GM21515 (cell line): ENCODE measurements around the gene MYO1H.

ENCODE experiments used
- ATAC-seq: cut with Tn5 transposase; IDR thresholded peaks from one replicate; pipeline ENCODE4 v1.9.1; 2021; ENCODE audit not compliant: unreplicated experiment

The MYO1H gene

GRCh38 chr12:109489016-109489954 lies 141.6 kb downstream of the MYO1H start:
- ATAC-seq: no peak

DNA sequence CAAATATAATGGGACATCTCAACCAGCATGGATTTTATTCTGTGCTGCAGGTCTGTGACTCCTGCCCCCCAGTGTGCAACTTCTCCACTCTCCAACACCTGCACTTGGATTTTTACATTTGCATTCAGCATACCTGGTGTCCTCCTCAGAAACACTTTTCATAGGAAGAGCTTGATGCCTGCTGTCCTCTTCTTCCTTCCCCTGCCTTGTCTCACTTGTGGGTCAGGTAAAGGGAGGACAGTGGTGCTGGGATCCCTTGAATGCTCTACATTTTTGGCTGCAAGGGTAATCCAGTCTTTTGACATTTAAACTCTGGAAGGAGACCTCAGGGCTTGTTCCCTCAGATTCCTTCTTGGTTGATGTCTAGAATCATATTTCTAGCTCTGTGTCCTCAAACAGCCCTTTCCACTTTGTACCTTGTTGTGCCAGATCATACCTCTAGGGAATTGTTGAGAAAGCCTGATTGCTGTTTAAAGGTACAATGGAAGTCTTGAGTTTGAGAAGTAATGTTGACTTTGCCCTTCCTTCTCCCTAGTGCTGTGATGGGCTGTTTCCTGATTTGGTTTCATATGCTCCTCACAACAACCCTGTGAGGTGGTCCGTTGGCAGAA lies 142.4 kb downstream of the MYO1H start:
- no peak for ATAC-seq

DNA sequence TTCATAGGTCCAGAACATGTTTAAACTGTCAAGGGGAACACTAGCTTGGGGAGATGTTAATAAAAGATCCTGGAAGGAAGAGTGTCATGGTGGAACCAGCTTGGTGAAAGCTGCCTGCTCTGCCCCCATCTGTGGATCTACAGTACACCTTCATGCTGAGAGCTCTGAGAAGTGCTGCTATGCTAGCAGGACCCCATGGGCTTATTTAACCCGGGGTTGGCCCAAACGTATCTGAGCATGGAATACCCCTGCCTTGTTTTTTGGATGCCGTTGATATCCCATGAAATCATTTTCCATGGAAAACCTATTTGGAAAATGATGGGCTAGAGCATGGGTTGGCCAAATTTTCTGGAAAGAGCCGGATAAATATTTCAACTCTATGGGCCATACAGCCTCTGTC lies 144.0 kb downstream of the MYO1H start:
- no peak for ATAC-seq

DNA sequence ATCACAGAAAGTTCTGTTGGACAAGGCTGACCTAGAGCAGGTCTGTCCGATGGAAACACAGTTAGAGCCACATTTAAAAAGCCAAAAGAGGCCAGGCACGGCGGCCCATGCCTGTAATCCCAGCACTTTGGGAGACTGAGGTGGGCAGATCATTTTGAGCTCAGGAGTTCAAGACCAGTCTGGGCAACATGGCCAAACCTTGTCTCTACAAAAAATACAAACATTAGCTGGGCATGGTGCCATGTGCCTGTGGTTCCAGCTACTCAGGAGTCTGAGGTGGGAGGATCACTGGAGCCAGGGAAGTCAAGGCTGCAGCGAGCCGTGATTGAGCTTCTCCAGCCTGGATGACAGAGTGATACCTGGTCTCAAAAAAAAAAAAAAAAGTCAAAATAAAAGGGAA lies 144.7 kb downstream of the MYO1H start:
- ATAC-seq: no peak

- ATAC-seq: no peak
Measured at GRCh38 chr12:109493090-109493489, 145.4 kb downstream of the MYO1H start.

GRCh38 chr12:109493938-109494337 lies 146.2 kb downstream of the MYO1H start:
- no peak for ATAC-seq

DNA sequence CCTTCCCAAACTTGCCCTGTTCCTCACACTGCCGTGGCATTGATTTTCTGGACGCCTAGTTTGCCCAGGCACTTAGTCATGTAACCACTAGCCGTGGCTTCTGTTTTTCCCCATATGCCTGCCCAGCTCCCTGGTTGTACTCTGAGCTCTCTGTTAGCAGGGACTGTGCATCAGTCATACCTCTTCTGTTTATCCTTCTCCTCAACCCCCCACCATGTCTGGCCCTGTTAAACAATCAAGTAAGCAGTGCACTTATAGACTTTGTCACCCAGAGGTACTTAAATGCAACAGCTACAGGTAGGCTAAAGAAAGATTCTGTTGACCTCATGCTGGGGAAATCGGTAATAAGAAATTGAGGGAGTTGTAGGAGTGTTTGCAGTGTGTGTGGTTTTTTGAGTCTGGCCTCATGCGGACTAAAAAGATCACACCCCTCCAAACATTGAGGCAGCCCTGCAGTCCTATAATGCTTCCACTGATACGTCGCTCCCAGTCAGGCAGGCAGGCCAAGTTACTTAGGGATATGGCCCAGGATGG lies 146.7 kb downstream of the MYO1H start:
- no peak for ATAC-seq

GRCh38 chr12:109495012-109495411 lies 147.3 kb downstream of the MYO1H start:
- no peak for ATAC-seq

- no peak for ATAC-seq
Measured at GRCh38 chr12:109496306-109496705, 148.6 kb downstream of the MYO1H start.

GRCh38 chr12:109497675-109498074 lies 150.0 kb downstream of the MYO1H start:
- no peak for ATAC-seq
